Activated naive CD8-positive, alpha-beta T cell (primary cell): Measurements from ENCODE around the gene GBP2.

ENCODE experiments used
- H3K27ac Mint-ChIP-seq: one replicate; pipeline ENCODE4 v1.8.0; 2021; ENCODE audit warnings: mixed read lengths
- H3K27me3 Mint-ChIP-seq: one replicate; pipeline ENCODE4 v1.8.0; 2021; ENCODE audit warnings: mixed read lengths
- H3K36me3 Mint-ChIP-seq: one replicate; pipeline ENCODE4 v1.8.0; 2021; ENCODE audit warnings: mixed read lengths
- H3K4me1 Mint-ChIP-seq: one replicate; pipeline ENCODE4 v1.8.0; 2021; ENCODE audit warnings: low read depth, mixed read lengths
- H3K4me3 Mint-ChIP-seq: one replicate; pipeline ENCODE4 v1.8.0; 2021; ENCODE audit warnings: mild to moderate bottlenecking, mixed read lengths
- H3K9me3 Mint-ChIP-seq: one replicate; pipeline ENCODE4 v1.8.0; 2021; ENCODE audit warnings: low read depth, mixed read lengths

The GBP2 gene

DNA sequence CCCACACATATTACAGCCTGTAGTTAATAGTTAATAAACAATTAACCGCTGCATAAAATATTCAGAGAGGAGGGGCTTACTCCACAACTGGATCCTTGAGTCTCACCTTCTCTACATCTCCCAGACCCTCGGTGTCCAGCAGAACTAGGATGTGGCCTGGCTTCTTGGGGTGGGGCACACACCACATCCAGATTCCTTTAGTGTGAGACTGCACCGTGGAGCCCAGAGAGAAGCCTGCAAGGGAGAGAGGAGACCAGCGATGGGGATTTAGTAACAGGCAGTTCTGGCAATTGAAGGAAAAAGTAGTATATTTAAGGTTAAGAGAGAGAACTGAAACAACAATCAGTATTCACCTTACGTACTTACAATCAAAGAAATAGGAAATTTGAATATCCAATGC, 65.8 kb downstream of the GBP2 start:
- peaks cover 35% of the 10 kb centered on the region for H3K36me3 Mint-ChIP-seq
- H3K27ac Mint-ChIP-seq: peak overlapping the region; percentile 28
- peaks cover 60% of the 10 kb centered on the region for H3K4me1 Mint-ChIP-seq
- no peaks in the 10 kb centered on the region for H3K27me3 Mint-ChIP-seq
- H3K4me3 Mint-ChIP-seq: peak overlapping the region; percentile 85
- no peaks in the 10 kb centered on the region for H3K9me3 Mint-ChIP-seq
